Nephron (organoid): ENCODE results near the gene CDC42BPG.
A peak's percentile ranks its signal among the peaks of the same experiment; 100 is the strongest.

Experiments
- H3K27ac Mint-ChIP-seq, 3 experiments: 2 replicates each; pipeline ENCODE4 v1.8.0; 2020; ENCODE audit warnings: mixed read lengths in 3 of 3, mild to moderate bottlenecking in 2 of 3, moderate library complexity in 1 of 3
- H3K27me3 Mint-ChIP-seq: 2 replicates; pipeline ENCODE4 v1.8.0; 2021; ENCODE audit warnings: low read depth, mild to moderate bottlenecking, moderate library complexity, mixed read lengths
- H3K36me3 Mint-ChIP-seq: 2 replicates; pipeline ENCODE4 v1.8.0; 2020; ENCODE audit warnings: low read depth, mixed read lengths
- H3K4me1 Mint-ChIP-seq: 2 replicates; pipeline ENCODE4 v1.8.0; 2020; ENCODE audit warnings: mixed read lengths
- H3K4me3 Mint-ChIP-seq, 3 experiments: 2 replicates each; pipeline ENCODE4 v1.8.0; 2020; ENCODE audit warnings: mild to moderate bottlenecking in 3 of 3, mixed read lengths in 3 of 3, moderate library complexity in 2 of 3
- H3K9me3 Mint-ChIP-seq: 2 replicates; pipeline ENCODE4 v1.8.0; 2020; ENCODE audit warnings: mixed read lengths
- CTCF ChIP-seq, 3 experiments: fragments of 200-600 bp; sonication (generic); IDR thresholded peaks; one replicate each; pipeline ENCODE4 v1.5.0; 2021; ENCODE audit warnings: antibody characterized with exemption in 3 of 3; ENCODE audit not compliant: unreplicated experiment in 3 of 3

The CDC42BPG gene

GRCh38 chr11:64874308-64875240 is 30.1 kb upstream of the CDC42BPG start:
- peaks cover 17% of the 10 kb centered on the region for H3K36me3 Mint-ChIP-seq
- H3K27me3 Mint-ChIP-seq = no peaks in the 10 kb centered on the region
- H3K9me3 Mint-ChIP-seq = no peaks in the 10 kb centered on the region
- peak overlapping the region; percentile 95 to 100 (median 95) for H3K4me3 Mint-ChIP-seq
- peak overlapping the region; percentile 41 to 92 (median 77) for H3K27ac Mint-ChIP-seq
- TF ChIP-seq CTCF (IDR thresholded peaks at IDR 0.05; ENCODE audit: unreplicated experiment in 3 of 3) = no peak
- peaks cover 73% of the 10 kb centered on the region for H3K4me1 Mint-ChIP-seq

- Mint-ChIP-seq H3K4me1 (peaks cover 83% of the 10 kb centered on the region), H3K36me3 (peaks cover 23% of the 10 kb centered on the region), H3K9me3 (no peaks in the 10 kb centered on the region), H3K27me3 (no peaks in the 10 kb centered on the region), H3K4me3 (peak overlapping the region in 2 of 3 experiments; percentile 24 to 41), H3K27ac (peak overlapping the region; percentile 28 to 71 (median 35))
- no peak for TF ChIP-seq CTCF (IDR thresholded peaks at IDR 0.05; ENCODE audit: unreplicated experiment in 3 of 3)
Measured at GRCh38 chr11:64872790-64873488, 28.5 kb upstream of the CDC42BPG start.

- Mint-ChIP-seq H3K27me3 (no peaks in the 10 kb centered on the region), H3K36me3 (peaks cover 26% of the 10 kb centered on the region), H3K4me3 (peak overlapping the region in 2 of 3 experiments; percentile 51 to 61), H3K4me1 (peaks cover 79% of the 10 kb centered on the region), H3K27ac (peak overlapping the region; percentile 77 to 88 (median 88)), H3K9me3 (no peaks in the 10 kb centered on the region)
- no peak for TF ChIP-seq CTCF (IDR thresholded peaks at IDR 0.05; ENCODE audit: unreplicated experiment in 3 of 3)
Measured at GRCh38 chr11:64871492-64871891, 27.0 kb upstream of the CDC42BPG start.

DNA sequence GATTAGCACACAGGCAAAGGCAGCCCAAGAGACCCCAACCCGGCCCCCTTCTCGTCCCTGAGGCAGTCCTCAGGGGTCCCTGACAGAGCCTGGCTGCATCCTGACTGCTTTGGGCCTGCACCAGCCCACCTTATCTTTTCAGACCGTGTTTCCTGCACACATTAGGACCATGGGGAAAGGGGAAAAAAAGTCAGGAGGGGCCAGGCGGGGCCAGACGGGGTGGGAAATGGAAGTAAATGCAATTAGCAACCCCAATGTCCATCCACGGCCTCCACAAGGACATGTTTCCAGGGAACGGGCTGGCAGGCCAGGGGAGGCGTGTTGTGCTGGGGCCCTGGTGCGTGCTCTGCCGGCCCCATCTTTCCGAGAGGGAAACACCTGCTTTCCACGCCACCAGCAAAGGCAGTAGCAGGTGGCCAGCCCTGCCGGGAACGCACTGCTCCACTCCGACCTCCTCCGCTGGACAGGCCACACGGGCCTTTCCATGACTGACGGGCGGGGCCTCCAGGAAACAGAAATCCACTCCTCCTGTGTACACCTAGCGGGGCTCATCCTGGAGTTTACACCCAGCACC is 26.5 kb upstream of the CDC42BPG start:
- TF ChIP-seq CTCF (IDR thresholded peaks at IDR 0.05; ENCODE audit: unreplicated experiment in 3 of 3) = no peak
- H3K36me3 Mint-ChIP-seq = peaks cover 29% of the 10 kb centered on the region
- H3K27ac Mint-ChIP-seq = peak overlapping the region; percentile 85 to 97 (median 88)

GRCh38 chr11:64870176-64870892 is 25.9 kb upstream of the CDC42BPG start:
- Mint-ChIP-seq H3K4me3 (peak overlapping the region; percentile 19 to 54 (median 30)), H3K36me3 (peaks cover 33% of the 10 kb centered on the region), H3K4me1 (peaks cover 79% of the 10 kb centered on the region), H3K27me3 (no peaks in the 10 kb centered on the region), H3K27ac (peak overlapping the region; percentile 85 to 97 (median 88)), H3K9me3 (no peaks in the 10 kb centered on the region)
- peak in 1 of 3 experiments; percentile 6 for TF ChIP-seq CTCF (IDR thresholded peaks at IDR 0.05; ENCODE audit: unreplicated experiment in 3 of 3)

More for the DNA sequence above, 26.5 kb upstream of the CDC42BPG start:
- H3K27me3 Mint-ChIP-seq = no peaks in the 10 kb centered on the region
- no peaks in the 10 kb centered on the region for H3K9me3 Mint-ChIP-seq
- peak overlapping the region; percentile 19 to 61 (median 51) for H3K4me3 Mint-ChIP-seq
- H3K4me1 Mint-ChIP-seq = peaks cover 79% of the 10 kb centered on the region
